ENCODE results near the gene NME7.
A peak's percentile ranks its signal among the peaks of the same experiment; 100 is the strongest.

Gene NME7

GRCh38 chr1:169148472-169149252 lies 218.9 kb downstream of the NME7 start:
- TF ChIP-seq CTCF (conservative IDR thresholded peaks at IDR 0.05; ENCODE audit: low read depth, low read length): no peak
- no peak overlapping the region for H3K4me3 ChIP-seq (ENCODE audit: low read length)
- DNase-seq (ENCODE audit: low read depth): no peak

GRCh38 chr1:169146576-169147214 lies 220.9 kb downstream of the NME7 start:
- no peak for TF ChIP-seq CTCF (conservative IDR thresholded peaks at IDR 0.05; ENCODE audit: low read depth, low read length)
- peak; percentile 35 for DNase-seq (ENCODE audit: low read depth)

GRCh38 chr1:169144941-169145626 lies 222.5 kb downstream of the NME7 start:
- TF ChIP-seq CTCF (conservative IDR thresholded peaks at IDR 0.05; ENCODE audit: low read depth, low read length): no peak
- no peak for DNase-seq (ENCODE audit: low read depth)
- no peak overlapping the region for H3K4me3 ChIP-seq (ENCODE audit: low read length)

More at GRCh38 chr1:169146576-169147214, 220.9 kb downstream of the NME7 start:
- no peak overlapping the region for H3K4me3 ChIP-seq (ENCODE audit: low read length)

- no peak for DNase-seq (ENCODE audit: low read depth)
- H3K4me3 ChIP-seq (ENCODE audit: low read length): no peak overlapping the region
- no peak for TF ChIP-seq CTCF (conservative IDR thresholded peaks at IDR 0.05; ENCODE audit: low read depth, low read length)
Observed at GRCh38 chr1:169143984-169144383, 223.6 kb downstream of the NME7 start.

GRCh38 chr1:169143346-169143745 lies 224.3 kb downstream of the NME7 start:
- TF ChIP-seq CTCF (conservative IDR thresholded peaks at IDR 0.05; ENCODE audit: low read depth, low read length): no peak
- DNase-seq (ENCODE audit: low read depth): no peak
- no peak overlapping the region for H3K4me3 ChIP-seq (ENCODE audit: low read length)

- no peak for DNase-seq (ENCODE audit: low read depth)
- no peak for TF ChIP-seq CTCF (conservative IDR thresholded peaks at IDR 0.05; ENCODE audit: low read depth, low read length)
- no peak overlapping the region for H3K4me3 ChIP-seq (ENCODE audit: low read length)
Observed at GRCh38 chr1:169142129-169142528, 225.5 kb downstream of the NME7 start.

Measured in retinal pigment epithelial cell (primary cell).